ENCODE results near the gene AOC2.

The AOC2 gene

GRCh38 chr17:42844271-42844670 is at the start of gene AOC2:
TSS of gene AOC2 (plus strand) at chr17:42844580. CDS start at chr17:42844627, 47 bp downstream.
- DNase-seq = no peak

GRCh38 chr17:42795061-42795460 is 49.3 kb upstream of the AOC2 start:
- DNase-seq = no peak

GRCh38 chr17:42795465-42795864 is 48.9 kb upstream of the AOC2 start:
- DNase-seq = no peak

- DNase-seq = no peak
Observed at GRCh38 chr17:42796066-42796758, 48.2 kb upstream of the AOC2 start.

- DNase-seq = no peak
Observed at GRCh38 chr17:42797067-42798007, 47.0 kb upstream of the AOC2 start.

GRCh38 chr17:42798011-42798382 is 46.4 kb upstream of the AOC2 start:
- DNase-seq = no peak

- DNase-seq = peak; percentile 89
Observed at GRCh38 chr17:42798383-42799380, 45.7 kb upstream of the AOC2 start, which contains the start of the genes CNTD1 and COA3. TSS of gene CNTD1 (plus strand) at chr17:42798861. CDS start at chr17:42799068, 207 bp downstream. TSS of gene COA3 (minus strand) at chr17:42798704. CDS start at chr17:42798681, 23 bp downstream.

- DNase-seq = no peak
Observed at GRCh38 chr17:42803074-42803883, 41.1 kb upstream of the AOC2 start.

GRCh38 chr17:42804918-42805367 is 39.4 kb upstream of the AOC2 start:
- no peak for DNase-seq

GRCh38 chr17:42806249-42806648 is 38.1 kb upstream of the AOC2 start:
- no peak for DNase-seq

GRCh38 chr17:42809250-42809649 is 35.1 kb upstream of the AOC2 start:
- no peak for DNase-seq

- no peak for DNase-seq
Observed at GRCh38 chr17:42814633-42815399, 29.6 kb upstream of the AOC2 start.

GRCh38 chr17:42817866-42818265 is 26.5 kb upstream of the AOC2 start:
- DNase-seq = no peak

- no peak for DNase-seq
Observed at GRCh38 chr17:42818379-42818778, 26.0 kb upstream of the AOC2 start.

GRCh38 chr17:42819939-42820535 is 24.3 kb upstream of the AOC2 start:
- DNase-seq = peak; percentile 71

GRCh38 chr17:42821176-42821575 is 23.2 kb upstream of the AOC2 start:
- DNase-seq = no peak

- no peak for DNase-seq
Observed at GRCh38 chr17:42827472-42827871, 16.9 kb upstream of the AOC2 start.

- DNase-seq = no peak
Observed at GRCh38 chr17:42830971-42831370, 13.4 kb upstream of the AOC2 start.

- DNase-seq = no peak
Observed at GRCh38 chr17:42832213-42832933, 12.0 kb upstream of the AOC2 start.

Data from activated CD4-positive, alpha-beta T cell treated with anti-CD3 and anti-CD28 coated beads, Interleukin-2, amount 50 U/mL, for 16 hours (primary cell).